Prostate gland (tissue), 2 donors: Measurements from ENCODE around the gene SELENOM. TPM values are rescaled to one million over a fixed set of nuclear protein-coding genes. Genes with fewer than 3 reads are reported as not detected.

Experiments used
- DNase-seq: peaks from one replicate; pipeline ENCODE4 v3.0.0-alpha.2; 2019; ENCODE audit warnings: low spot score
- H3K27ac ChIP-seq, 2 donors: fragments of 200-600 bp; sonication (generic); 2 replicates each; pipeline ENCODE4 v1.5.1; 2017 to 2019
- H3K27me3 ChIP-seq: fragments of 200-600 bp; sonication (generic); replicated peaks from 2 replicates; pipeline ENCODE4 v1.5.1; 2019; ENCODE audit not compliant: insufficient read depth
- H3K36me3 ChIP-seq, 2 donors: fragments of 200-600 bp; sonication (generic); 1 replicate in 1 of 2; 2 replicates in 1 of 2; pipeline versions ENCODE4 v1.5.1 to v1.8.1; 2017 to 2019
- H3K4me1 ChIP-seq: fragments of 200-600 bp; sonication (generic); replicated peaks from 2 replicates; pipeline ENCODE4 v1.5.1; 2019
- H3K4me3 ChIP-seq, 2 donors: fragments of 200-600 bp; sonication (generic); 2 replicates each; pipeline ENCODE4 v1.5.1; 2017 to 2019
- H3K9me3 ChIP-seq: fragments of 200-600 bp; sonication (generic); 2 replicates; pipeline ENCODE4 v1.5.1; 2017
- POLR2A ChIP-seq: fragments of 450-650 bp; IDR thresholded peaks from one replicate; pipeline ENCODE4 v1.6.1; 2016; ENCODE audit warnings: antibody characterized with exemption, mild to moderate bottlenecking
- POLR2AphosphoS5 ChIP-seq: sonication (generic); formaldehyde crosslinking; IDR thresholded peaks from one replicate; pipeline ENCODE4 v1.6.1; 2017; ENCODE audit warnings: antibody characterized with exemption
- WGBS: methylation state at CpG from one replicate; pipeline ENCODE4 v1.1.5; 2018; 5-methylcytosine and 5-hydroxymethylcytosine counted together
- intact Hi-C: fragments of 100-400 bp; cut with DNase I; formaldehyde crosslinking; loops from one replicate; pipeline ENCODE4 v1.14.2; 2022
- total RNA-seq, 2 donors: library from RNA; depleted of rRNA; stranded (reverse); fragments of >200 nt; gene quantifications; one replicate each; pipeline ENCODE4 v1.1.0, GENCODE V29; 2016
- TF ChIP-seq, protein P1 (sequence below), 4 experiments: fragments of 200-600 bp in 2 of 4; fragments of 450-650 bp in 2 of 4; sonication (generic) in 2 of 4; IDR thresholded peaks; 1 replicate in 3 of 4; 2 replicates in 1 of 4; pipeline ENCODE4 v1.5.1; 2016 to 2019; ENCODE audit warnings: antibody characterized with exemption in 4 of 4, mild to moderate bottlenecking in 2 of 4, moderate library complexity in 2 of 4

SELENOM gene
- total RNA-seq, 2 donors from 2014 or later = 382 to 434 TPM

DNA sequence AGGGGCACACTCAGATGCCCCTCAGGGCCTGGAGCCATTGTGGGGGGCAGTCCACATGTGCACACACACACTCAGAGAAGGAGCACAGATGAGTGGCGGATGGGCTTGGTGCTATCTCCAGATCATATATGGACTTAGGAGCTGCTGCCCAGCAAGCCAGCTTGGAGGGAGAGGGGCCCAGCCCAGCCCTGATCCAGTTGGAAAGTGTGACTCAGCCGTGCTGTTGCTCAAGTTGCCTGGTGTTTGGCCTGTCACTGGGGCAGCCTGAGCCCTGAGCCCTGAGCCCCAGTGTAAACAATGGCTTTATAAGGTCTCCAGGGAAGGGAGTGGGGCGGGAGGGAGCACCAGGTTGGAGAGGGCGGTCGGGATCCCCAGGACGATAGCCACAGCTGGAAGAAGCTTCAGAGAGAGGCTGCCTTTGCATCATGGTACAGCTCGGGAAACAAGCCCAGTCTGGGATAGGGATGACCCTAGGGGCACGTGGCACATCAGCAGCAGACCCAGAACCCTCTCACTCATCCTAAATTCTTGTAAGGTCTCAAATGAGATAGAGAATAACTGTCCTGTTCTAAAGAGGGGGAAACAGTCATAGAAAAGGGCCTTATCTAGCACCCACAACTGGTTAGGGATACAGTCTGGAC, 4.8 kb downstream of the SELENOM start:
- TF ChIP-seq, protein P1, sequence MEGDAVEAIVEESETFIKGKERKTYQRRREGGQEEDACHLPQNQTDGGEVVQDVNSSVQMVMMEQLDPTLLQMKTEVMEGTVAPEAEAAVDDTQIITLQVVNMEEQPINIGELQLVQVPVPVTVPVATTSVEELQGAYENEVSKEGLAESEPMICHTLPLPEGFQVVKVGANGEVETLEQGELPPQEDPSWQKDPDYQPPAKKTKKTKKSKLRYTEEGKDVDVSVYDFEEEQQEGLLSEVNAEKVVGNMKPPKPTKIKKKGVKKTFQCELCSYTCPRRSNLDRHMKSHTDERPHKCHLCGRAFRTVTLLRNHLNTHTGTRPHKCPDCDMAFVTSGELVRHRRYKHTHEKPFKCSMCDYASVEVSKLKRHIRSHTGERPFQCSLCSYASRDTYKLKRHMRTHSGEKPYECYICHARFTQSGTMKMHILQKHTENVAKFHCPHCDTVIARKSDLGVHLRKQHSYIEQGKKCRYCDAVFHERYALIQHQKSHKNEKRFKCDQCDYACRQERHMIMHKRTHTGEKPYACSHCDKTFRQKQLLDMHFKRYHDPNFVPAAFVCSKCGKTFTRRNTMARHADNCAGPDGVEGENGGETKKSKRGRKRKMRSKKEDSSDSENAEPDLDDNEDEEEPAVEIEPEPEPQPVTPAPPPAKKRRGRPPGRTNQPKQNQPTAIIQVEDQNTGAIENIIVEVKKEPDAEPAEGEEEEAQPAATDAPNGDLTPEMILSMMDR (IDR thresholded peaks at IDR 0.05) = no peak
- TF ChIP-seq POLR2AphosphoS5 = peak; percentile 62
- no peak overlapping the region for H3K4me3 ChIP-seq
- no peaks in the 10 kb centered on the region for H3K4me1 ChIP-seq
- peaks cover 0 to 12% of the 10 kb centered on the region in 2 donors for H3K36me3 ChIP-seq
- intact Hi-C loops = no loop called here
- H3K27me3 ChIP-seq = no peaks in the 10 kb centered on the region
- peak overlapping the region; percentile 90 to 97 for H3K27ac ChIP-seq
- 73% methylated on average over 8 of the region's 8 CpGs for WGBS
- DNase-seq = no peak
- H3K9me3 ChIP-seq = no peaks in the 10 kb centered on the region

DNA sequence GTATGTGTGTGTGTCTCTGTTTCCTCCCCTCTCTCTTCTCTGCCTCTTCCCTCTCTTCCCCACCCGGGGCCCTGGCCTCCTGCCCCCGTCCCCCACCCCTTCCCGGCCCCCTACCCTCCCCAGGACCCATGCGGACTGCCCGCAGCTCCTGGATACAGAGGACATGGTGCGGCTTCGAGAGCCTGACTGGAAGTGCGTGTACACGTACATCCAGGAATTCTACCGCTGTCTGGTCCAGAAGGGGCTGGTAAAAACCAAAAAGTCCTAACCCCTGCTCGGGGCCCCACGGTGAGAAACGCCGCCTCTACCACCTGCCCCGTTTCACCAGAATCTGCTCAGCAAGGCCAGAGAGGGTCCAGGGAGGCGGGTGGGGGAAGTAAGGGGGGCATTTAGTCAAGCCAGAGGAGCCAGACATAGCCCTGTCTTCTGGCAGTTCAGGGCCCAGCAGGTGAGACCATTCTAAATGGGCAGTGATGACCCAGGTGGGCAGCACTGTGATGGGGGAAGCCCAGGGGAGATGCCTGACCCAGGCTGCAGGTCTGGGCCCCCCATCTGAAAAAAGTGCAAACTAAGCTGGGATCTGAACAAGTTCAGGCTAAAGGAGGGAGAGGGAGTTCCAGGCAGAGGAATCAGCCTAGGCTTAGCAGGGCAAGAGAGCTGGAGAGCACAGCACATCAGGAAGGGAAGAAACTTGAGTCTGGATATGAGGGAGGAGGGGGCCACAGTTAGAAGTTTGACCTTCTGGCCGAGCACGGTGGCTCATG, 6.4 kb downstream of the SELENOM start:
- Histone ChIP-seq H3K9me3 (no peaks in the 10 kb centered on the region), H3K36me3 (peaks cover 0 to 23% of the 10 kb centered on the region in 2 donors), H3K4me3 (no peak overlapping the region), H3K4me1 (no peaks in the 10 kb centered on the region), H3K27ac (peak overlapping the region; percentile 60 to 90), H3K27me3 (no peaks in the 10 kb centered on the region)
- 96% methylated on average over 18 of the region's 18 CpGs for whole genome bisulfite sequencing
- intact Hi-C loops = no loop called here
- no peak for TF ChIP-seq POLR2A
- TF ChIP-seq, protein P1 (IDR thresholded peaks at IDR 0.05) = no peak
- TF ChIP-seq POLR2AphosphoS5 = no peak
- no peak for DNase-seq

DNA sequence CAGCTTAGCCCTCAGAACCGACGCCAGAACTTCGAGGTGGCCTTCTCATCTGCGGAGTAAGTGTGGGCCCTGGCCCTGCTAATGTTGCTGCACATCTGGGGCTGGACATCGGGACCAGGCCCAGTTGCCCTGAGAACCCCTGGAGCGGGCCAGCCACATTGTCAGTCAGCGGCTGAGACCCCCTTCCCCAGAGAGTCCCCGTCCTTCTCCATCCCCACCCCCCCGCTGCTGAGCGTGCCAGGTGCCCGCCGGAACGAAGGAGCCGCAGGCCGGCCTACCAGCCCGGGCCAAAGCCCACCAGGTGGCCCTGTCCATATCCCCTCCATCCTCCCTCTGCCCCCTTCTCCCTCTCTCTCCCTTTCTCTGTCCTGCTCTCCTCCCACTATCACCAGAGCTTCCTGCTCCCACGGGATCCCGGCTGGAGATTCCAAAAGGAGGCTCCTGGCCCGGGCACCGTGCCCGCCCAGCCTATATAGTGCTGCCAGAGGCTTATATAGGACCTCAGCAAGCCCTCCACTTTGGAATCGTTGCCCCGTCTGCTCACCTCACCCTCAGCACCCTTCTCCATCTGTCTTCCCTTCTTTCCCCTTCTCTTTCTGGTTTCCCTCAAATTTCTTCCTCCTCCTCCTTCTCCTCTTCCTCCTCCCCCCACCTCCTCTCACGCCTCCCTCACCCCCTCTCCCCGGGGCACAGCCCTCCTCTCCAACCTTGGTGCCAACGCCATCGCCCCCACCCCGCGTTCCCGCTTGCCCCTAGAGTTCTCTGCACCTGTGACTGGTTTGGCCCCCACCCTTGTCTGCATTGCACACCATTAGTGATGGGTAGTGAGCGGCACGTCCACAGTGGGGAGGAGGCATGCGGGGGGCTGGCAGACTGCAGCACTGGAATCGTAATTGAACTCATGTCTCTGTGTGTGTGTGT, 7.3 kb downstream of the SELENOM start:
- no peaks in the 10 kb centered on the region for H3K4me1 ChIP-seq
- peaks cover 0 to 25% of the 10 kb centered on the region in 2 donors for H3K36me3 ChIP-seq
- no peaks in the 10 kb centered on the region for H3K27me3 ChIP-seq
- intact Hi-C loops = no loop called here
- TF ChIP-seq, protein P1 (IDR thresholded peaks at IDR 0.05) = no peak
- TF ChIP-seq POLR2AphosphoS5 = no peak
- no peak for TF ChIP-seq POLR2A
- 92% methylated on average over 34 of the region's 34 CpGs for WGBS
- H3K9me3 ChIP-seq = no peaks in the 10 kb centered on the region
- no peak overlapping the region for H3K4me3 ChIP-seq
- peak overlapping the region in 1 of 2 donors; percentile 33 for H3K27ac ChIP-seq
- DNase-seq = no peak

DNA sequence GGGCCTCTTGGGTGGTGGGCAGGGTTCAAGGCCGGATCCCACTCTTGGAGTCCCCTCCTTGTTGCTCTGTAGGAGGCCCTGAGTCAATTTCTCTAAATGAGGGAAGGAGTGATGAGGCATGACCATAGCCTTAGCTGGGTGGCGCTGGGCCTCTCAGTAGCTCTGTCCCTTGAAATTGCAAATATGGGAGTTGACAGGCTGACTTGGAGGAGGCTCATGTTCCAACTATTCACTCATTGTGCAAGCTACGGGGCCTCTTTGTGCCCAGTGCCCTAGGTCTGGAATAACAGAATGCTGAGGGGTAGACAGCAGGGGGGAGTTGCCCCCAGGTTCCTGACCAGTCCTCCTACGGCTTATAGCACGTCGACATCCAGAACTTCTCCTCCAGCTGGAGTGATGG, 8.0 kb downstream of the SELENOM start:
- H3K9me3 ChIP-seq = no peaks in the 10 kb centered on the region
- WGBS = 73% methylated on average over 6 of the region's 6 CpGs
- no peaks in the 10 kb centered on the region for H3K4me1 ChIP-seq
- no peak overlapping the region for H3K4me3 ChIP-seq
- no peak for TF ChIP-seq POLR2AphosphoS5
- TF ChIP-seq, protein P1 (IDR thresholded peaks at IDR 0.05) = no peak
- no peak for TF ChIP-seq POLR2A
- peak overlapping the region; percentile 25 to 33 for H3K27ac ChIP-seq
- H3K36me3 ChIP-seq = peaks cover 0 to 25% of the 10 kb centered on the region in 2 donors
- DNase-seq = no peak
- H3K27me3 ChIP-seq = no peaks in the 10 kb centered on the region
- intact Hi-C loops = no loop called here
